ENCODE data around the gene EEFSEC. TPM values are rescaled to one million over a fixed set of nuclear protein-coding genes. Genes with fewer than 3 reads are reported as not detected.

EEFSEC gene
- total and polyA plus RNA-seq, 2 of the 4 experiments (the other 2 are of a cell fraction), result 4.5 to 9.3 TPM

GRCh38 chr3:128235207-128235926 is 82.1 kb downstream of the EEFSEC start:
- H2AK5ac ChIP-seq (ENCODE audit: low read depth, low read length), result no peak overlapping the region
- no peak overlapping the region for H4K8ac ChIP-seq (ENCODE audit: low read depth in 2 of 2, low read length in 2 of 2)
- no peak overlapping the region for H3K14ac ChIP-seq (replicated peaks; ENCODE audit: low read depth, low read length)
- 0 out of 2 replicates have a peak, but pooled peaks cover 12% of the 10 kb centered on the region for H3K9me1 ChIP-seq (ENCODE audit: insufficient read depth, low read length)
- TF ChIP-seq MAZ (IDR thresholded peaks at IDR 0.05; ENCODE audit: borderline replicate concordance, low read depth, low read length), result no peak
- no peak for TF ChIP-seq BHLHE40 (IDR thresholded peaks at IDR 0.05; ENCODE audit: low read depth, low read length)
- TF ChIP-seq SMC3 (IDR thresholded peaks at IDR 0.05; ENCODE audit: low read depth, low read length), result no peak
- TF ChIP-seq NFE2L2 (IDR thresholded peaks at IDR 0.05; ENCODE audit: low read depth, low read length), result no peak
- no TSS peak for BruUV-seq (replicated peaks)
- dilution Hi-C loops (cut with HindIII; ENCODE audit: low sequenced_read_pairs, unreplicated experiment) (no loop called here), in situ Hi-C loops (cut with MboI; ENCODE audit: low sequenced_read_pairs) (no loop called here), intact Hi-C loops (cut with micrococcal nuclease) (no loop called here)
- no peak overlapping the region for H2AFZ ChIP-seq (replicated peaks; ENCODE audit: low read length, poor library complexity)
- no peak overlapping the region for H2BK5ac ChIP-seq (ENCODE audit: low read depth, low read length, poor library complexity, severe bottlenecking)
- H2BK120ac ChIP-seq (ENCODE audit: low read depth, low read length), result no peak overlapping the region
- H3K27ac ChIP-seq (ENCODE audit: insufficient read depth, low read length), result no peak overlapping the region
- H2BK15ac ChIP-seq (ENCODE audit: low read depth, low read length), result no peak overlapping the region
- H3K4me3 ChIP-seq (ENCODE audit: insufficient read depth, low read depth, low read length), result no peak overlapping the region
- H3K4ac ChIP-seq (ENCODE audit: low read depth, low read length), result no peak overlapping the region
- ATAC-seq (ENCODE audit: low read depth) (no peak), DNase-seq (peak; percentile 15)
- H3K9ac ChIP-seq (ENCODE audit: low read depth, low read length), result no peak overlapping the region
- H3K4me2 ChIP-seq (ENCODE audit: low read depth, low read length), result no peak overlapping the region
- WGBS, 2 experiments (ENCODE audit: extremely low coverage in 2 of 2, insufficient read length in 1 of 2), result no CpG with 5 or more reads among the region's 11 CpGs
- H4K5ac ChIP-seq (ENCODE audit: low read depth, low read length), result no peak overlapping the region
- no peaks in the 10 kb centered on the region for H3K9me3 ChIP-seq (ENCODE audit: control insufficient read depth, insufficient read depth, low read length)
- ChIA-PET POLR2A (ENCODE audit: unreplicated experiment) (no interaction called here), CTCF (no interaction called here)
- peak overlapping the region; percentile 70 for H2AK9ac ChIP-seq (replicated peaks; ENCODE audit: low read depth, low read length, poor library complexity)
- H3K18ac ChIP-seq (ENCODE audit: low read depth, low read length), result no peak overlapping the region
- H2BK20ac ChIP-seq (ENCODE audit: low read depth, low read length), result no peak overlapping the region
- H3K27me3 ChIP-seq (ENCODE audit: control insufficient read depth, insufficient read depth, low read length), result no peaks in the 10 kb centered on the region
- H3K79me1 ChIP-seq (ENCODE audit: low read depth in 1 of 2, low read length in 2 of 2), result peaks cover 3 to 18% of the 10 kb centered on the region in 2 experiments; a peak in 3 of 4 replicates
- no peak overlapping the region for H3K23ac ChIP-seq (ENCODE audit: low read depth, low read length)
- peaks cover 11% of the 10 kb centered on the region for H4K20me1 ChIP-seq (ENCODE audit: insufficient read depth, low read length)
- H3K36me3 ChIP-seq (ENCODE audit: control insufficient read depth, insufficient read depth, low read length), result no peaks in the 10 kb centered on the region
- H3K56ac ChIP-seq (ENCODE audit: extremely low read depth, insufficient read depth, low read length), result no peak overlapping the region
- peaks cover 4% of the 10 kb centered on the region; the same call in 1 of the 2 replicates for H3K4me1 ChIP-seq (ENCODE audit: control insufficient read depth, insufficient read depth, low read length)
- H4K91ac ChIP-seq (ENCODE audit: insufficient read depth, low read depth, low read length), result no peak overlapping the region
